H1 (cell line): ENCODE measurements around the gene FGFR2. TPM values are rescaled to one million over a fixed set of nuclear protein-coding genes. Genes with fewer than 3 reads are reported as not detected.

Source experiments
- CTCF ChIA-PET: fragments of 300-600 bp; sonication (Branson Sonifier 250); formaldehyde crosslinking; loops from one replicate; lab custom pipeline; 2021; ENCODE audit not compliant: partially characterized antibody; lab: Charles Lee
- POLR2A ChIA-PET: fragments of 300-600 bp; sonication (Branson Sonifier 250); formaldehyde crosslinking; loops from one replicate; lab custom pipeline; 2021; ENCODE audit warnings: inconsistent platforms; ENCODE audit not compliant: partially characterized antibody; lab: Charles Lee
- DNase-seq, 2 experiments: peaks; one replicate each; pipeline versions ENCODE4 v3.0.0 to v3.0.0-alpha.2; 2010 to 2022; ENCODE audit warnings: low spot score in 2 of 2, low read depth in 1 of 2, mixed read lengths in 1 of 2
- FAIRE-seq: peaks from 2 replicates; lab custom pipeline; 2011; peaks lifted over from hg19 to GRCh38; lab: Jason Lieb, UNC
- H2AFZ ChIP-seq: 2 replicates; pipeline ENCODE4 v1.8.1; 2012; ENCODE audit warnings: low read length, inconsistent platforms
- H2AK5ac ChIP-seq: 2 replicates; pipeline ENCODE4 v1.6.1; 2013; ENCODE audit warnings: low read depth, low read length
- H2BK120ac ChIP-seq: replicated peaks from 2 replicates; pipeline ENCODE3; 2013; ENCODE audit warnings: low read depth, low read length, inconsistent platforms
- H2BK12ac ChIP-seq: 2 replicates; pipeline ENCODE4 v1.6.1; 2013; ENCODE audit warnings: low read depth, low read length
- H2BK15ac ChIP-seq: 2 replicates; pipeline ENCODE4 v1.6.1; 2013; ENCODE audit warnings: low read length
- H2BK20ac ChIP-seq: 2 replicates; pipeline ENCODE4 v1.6.1; 2013; ENCODE audit warnings: low read length
- H2BK5ac ChIP-seq: 2 replicates; pipeline ENCODE4 v1.6.1; 2013; ENCODE audit warnings: low read depth, low read length
- H3K14ac ChIP-seq: 2 replicates; pipeline ENCODE4 v1.6.1; 2013; ENCODE audit warnings: inconsistent platforms; ENCODE audit not compliant: insufficient read length
- H3K18ac ChIP-seq: 2 replicates; pipeline ENCODE4 v1.6.1; 2013; ENCODE audit warnings: low read length; ENCODE audit errors: extremely low read depth
- H3K23ac ChIP-seq: 2 replicates; pipeline ENCODE4 v1.6.1; 2013; ENCODE audit warnings: inconsistent platforms; ENCODE audit not compliant: insufficient read length
- H3K23me2 ChIP-seq: 2 replicates; pipeline ENCODE4 v1.6.1; 2013; ENCODE audit warnings: low read depth, low read length
- H3K27ac ChIP-seq: 2 replicates; pipeline ENCODE4 v1.6.1; 2011; ENCODE audit warnings: low read depth, low read length, inconsistent platforms
- H3K27me3 ChIP-seq, 4 experiments: replicated peaks in 1 of 4; 1 replicate in 1 of 4; 2 replicates in 3 of 4; pipeline versions ENCODE4 v1.6.1 to v1.8.1; 2011 to 2013; ENCODE audit warnings: low read length in 3 of 4, mild to moderate bottlenecking in 3 of 4, inconsistent platforms in 2 of 4, mixed read lengths in 2 of 4, moderate library complexity in 1 of 4; ENCODE audit not compliant: control insufficient read depth in 3 of 4, insufficient read depth in 3 of 4; ENCODE audit errors: extremely low read depth in 1 of 4
- H3K36me3 ChIP-seq, 4 experiments: 2 replicates each; pipeline versions ENCODE4 v1.6.1 to v1.8.1; 2011 to 2013; ENCODE audit warnings: mild to moderate bottlenecking in 4 of 4, low read length in 3 of 4, moderate library complexity in 2 of 4, control low read depth in 1 of 4, inconsistent platforms in 1 of 4; ENCODE audit not compliant: insufficient read depth in 4 of 4, control insufficient read depth in 2 of 4
- H3K4ac ChIP-seq: replicated peaks from 2 replicates; pipeline ENCODE3; 2013; ENCODE audit warnings: low read length, low read depth, mixed read lengths, inconsistent platforms; ENCODE audit not compliant: insufficient read length
- H3K4me1 ChIP-seq, 4 experiments: replicated peaks in 1 of 4; 1 replicate in 1 of 4; 2 replicates in 3 of 4; pipeline versions ENCODE4 v1.6.1 to v1.8.1; 2011 to 2013; ENCODE audit warnings: low read length in 3 of 4, inconsistent platforms in 2 of 4, mixed read lengths in 1 of 4; ENCODE audit not compliant: insufficient read depth in 4 of 4, control insufficient read depth in 3 of 4
- H3K4me2 ChIP-seq, 2 experiments: 2 replicates each; pipeline versions ENCODE4 v1.6.1 to v1.8.1; 2011 to 2013; ENCODE audit warnings: low read depth in 2 of 2, low read length in 2 of 2, control low read depth in 1 of 2, inconsistent platforms in 1 of 2, mild to moderate bottlenecking in 1 of 2; ENCODE audit not compliant: insufficient read depth in 1 of 2
- H3K4me3 ChIP-seq, 4 experiments: fragments of 200-600, 300-600 bp in 1 of 4; sonication (generic), shearing (Covaris generic), sonication (Bioruptor Twin) in 1 of 4; 2 replicates each; pipeline versions ENCODE4 v1.5.1 to v1.8.1; 2011 to 2016; ENCODE audit warnings: low read length in 4 of 4, low read depth in 3 of 4, control low read depth in 2 of 4, inconsistent platforms in 2 of 4, mild to moderate bottlenecking in 2 of 4, mixed read lengths in 1 of 4, moderate library complexity in 1 of 4; ENCODE audit not compliant: insufficient read depth in 2 of 4; ENCODE audit errors: extremely low read depth in 1 of 4
- H3K56ac ChIP-seq: replicated peaks from 2 replicates; pipeline ENCODE3; 2013; ENCODE audit warnings: low read depth, mild to moderate bottlenecking, mixed read lengths, low read length, inconsistent platforms; ENCODE audit not compliant: insufficient read length
- H3K79me1 ChIP-seq: 2 replicates; pipeline ENCODE4 v1.6.1; 2013; ENCODE audit warnings: low read depth, low read length, control low read depth
- H3K79me2 ChIP-seq, 2 experiments: 2 replicates each; pipeline versions ENCODE4 v1.6.1 to v1.8.1; 2012 to 2013; ENCODE audit warnings: low read length in 2 of 2, mild to moderate bottlenecking in 2 of 2, inconsistent platforms in 1 of 2; ENCODE audit not compliant: insufficient read depth in 2 of 2, control insufficient read depth in 1 of 2
- H3K9ac ChIP-seq, 4 experiments: replicated peaks in 1 of 4; 1 replicate in 1 of 4; 2 replicates in 3 of 4; pipeline versions ENCODE4 v1.6.1 to v1.8.1; 2011 to 2013; ENCODE audit warnings: low read depth in 3 of 4, low read length in 3 of 4, control low read depth in 2 of 4, mild to moderate bottlenecking in 2 of 4, moderate library complexity in 2 of 4, inconsistent platforms in 1 of 4; ENCODE audit errors: extremely low read depth in 1 of 4
- H3K9me3 ChIP-seq, 2 experiments: 2 replicates each; pipeline versions ENCODE4 v1.6.1 to v1.8.1; 2012 to 2013; ENCODE audit warnings: mild to moderate bottlenecking in 2 of 2, moderate library complexity in 2 of 2, control low read depth in 1 of 2, inconsistent platforms in 1 of 2, low read depth in 1 of 2, low read length in 1 of 2, mixed read lengths in 1 of 2; ENCODE audit not compliant: insufficient read depth in 2 of 2
- H4K20me1 ChIP-seq, 2 experiments: replicated peaks in 1 of 2; 2 replicates each; pipeline versions ENCODE3 to v1.8.1; 2011 to 2013; ENCODE audit warnings: inconsistent platforms in 2 of 2, low read length in 2 of 2, mild to moderate bottlenecking in 1 of 2; ENCODE audit not compliant: insufficient read depth in 2 of 2, control insufficient read depth in 1 of 2
- H4K5ac ChIP-seq: 2 replicates; pipeline ENCODE4 v1.6.1; 2013; ENCODE audit warnings: low read length, low read depth, mixed read lengths, inconsistent platforms; ENCODE audit not compliant: insufficient read length
- H4K8ac ChIP-seq: 2 replicates; pipeline ENCODE4 v1.8.0; 2013; ENCODE audit warnings: mild to moderate bottlenecking, moderate library complexity, low read length, inconsistent platforms; ENCODE audit not compliant: insufficient read depth; ENCODE audit errors: extremely low read depth
- H4K91ac ChIP-seq: replicated peaks from 2 replicates; pipeline ENCODE3; 2013; ENCODE audit warnings: low read length, mixed read lengths, inconsistent platforms; ENCODE audit not compliant: insufficient read length
- BCL11A ChIP-seq, 2 experiments: IDR thresholded peaks; one replicate each; pipeline ENCODE4 v1.6.1; 2011; ENCODE audit warnings: low read depth in 2 of 2, low read length in 2 of 2, mild to moderate bottlenecking in 2 of 2
- CBX8 ChIP-seq: fragments of 300-800, 300-1000 bp; sonication (generic); IDR thresholded peaks from 2 replicates; pipeline ENCODE4 v1.7.1; 2016; ENCODE audit warnings: low read depth, low read length, borderline replicate concordance
- CEBPB ChIP-seq: IDR thresholded peaks from 2 replicates; pipeline ENCODE4 v1.6.1; 2012; ENCODE audit warnings: low read depth, low read length
- CTBP2 ChIP-seq: IDR thresholded peaks from 2 replicates; pipeline ENCODE4 v1.7.0; 2011; ENCODE audit warnings: borderline replicate concordance, mild to moderate bottlenecking, moderate library complexity, mixed read lengths, low read length; ENCODE audit not compliant: insufficient read depth, insufficient read length
- EZH2 ChIP-seq: fragments of 200-600 bp; sonication (generic); IDR thresholded peaks from 2 replicates; pipeline ENCODE4 v1.7.1; 2012; ENCODE audit warnings: low read depth, mild to moderate bottlenecking, moderate library complexity, low read length, inconsistent platforms; ENCODE audit not compliant: severe bottlenecking
- FOSL1 ChIP-seq: IDR thresholded peaks from 2 replicates; pipeline ENCODE4 v1.6.1; 2011; ENCODE audit warnings: mild to moderate bottlenecking, low read depth, low read length, moderate library complexity; ENCODE audit not compliant: insufficient read depth
- GTF2F1 ChIP-seq: IDR thresholded peaks from 2 replicates; pipeline ENCODE4 v1.6.1; 2012; ENCODE audit warnings: low read depth, low read length, improper control_type of control experiment, borderline replicate concordance
- NRF1 ChIP-seq: IDR thresholded peaks from 2 replicates; pipeline ENCODE4 v1.6.1; 2011; ENCODE audit warnings: mild to moderate bottlenecking, low read depth, low read length, improper control_type of control experiment
- POLR2AphosphoS5 ChIP-seq: IDR thresholded peaks from 2 replicates; pipeline ENCODE4 v1.6.1; 2011; ENCODE audit warnings: low read depth, low read length
- RXRA ChIP-seq: IDR thresholded peaks from 2 replicates; pipeline ENCODE4 v1.6.1; 2011; ENCODE audit warnings: low read depth, mild to moderate bottlenecking, low read length, moderate library complexity; ENCODE audit not compliant: insufficient read depth
- SUZ12 ChIP-seq: fragments of 200-600 bp; sonication (generic); IDR thresholded peaks from 2 replicates; pipeline ENCODE4 v1.6.1; 2012; ENCODE audit warnings: mild to moderate bottlenecking, inconsistent platforms, low read length, moderate library complexity, mixed read lengths
- YY1 ChIP-seq: IDR thresholded peaks from 2 replicates; pipeline ENCODE4 v1.6.1; 2011; ENCODE audit warnings: low read depth, mild to moderate bottlenecking, low read length
- WGBS, 2 experiments: shearing (Covaris generic) in 1 of 2; methylation state at CpG; one replicate each; pipeline versions ENCODE4 v1.1.6 to v1.1.7; 2013 to 2015; ENCODE audit warnings: low lambda C conversion rate in 2 of 2, mixed read lengths in 2 of 2, inconsistent platforms in 1 of 2, low coverage in 1 of 2, missing lambda C conversion rate in 1 of 2; ENCODE audit not compliant: insufficient replicate concordance in 2 of 2, insufficient coverage in 1 of 2, insufficient read length in 1 of 2; ENCODE audit errors: extremely low coverage in 1 of 2, missing lambda C conversion rate in 1 of 2; 5-methylcytosine and 5-hydroxymethylcytosine counted together
- polyA plus RNA-seq, 7 experiments: library from polyadenylated mRNA; depleted of rRNA in 3 of 7; stranded (reverse) in 5 of 7; unstranded in 2 of 7; fragments of >200 nt in 5 of 7; fragments of 200-250 nt in 2 of 7; gene quantifications; 1 replicate in 5 of 7; 2 replicates in 1 of 7; 4 replicates in 1 of 7; pipeline versions ENCODE4 v1.2.1 to v1.2.3, GENCODE V29; 2011 to 2013; ENCODE audit warnings: missing spikeins in 2 of 7, mixed read lengths in 2 of 7
- total RNA-seq: library from RNA; stranded (reverse); fragmentation: NEBNext Ultra II Directional; extraction: Animal tissue kit (Norgen Biotek cat#: 25700); gene quantifications from 2 replicates; pipeline ENCODE4 v1.2.1, GENCODE V29; 2021

The FGFR2 gene
- total and polyA plus RNA-seq, 2 of the 8 experiments (the other 6 are each of a cell fraction or from before 2014, with no cell fraction given) = 50.2 to 81.2 TPM

DNA sequence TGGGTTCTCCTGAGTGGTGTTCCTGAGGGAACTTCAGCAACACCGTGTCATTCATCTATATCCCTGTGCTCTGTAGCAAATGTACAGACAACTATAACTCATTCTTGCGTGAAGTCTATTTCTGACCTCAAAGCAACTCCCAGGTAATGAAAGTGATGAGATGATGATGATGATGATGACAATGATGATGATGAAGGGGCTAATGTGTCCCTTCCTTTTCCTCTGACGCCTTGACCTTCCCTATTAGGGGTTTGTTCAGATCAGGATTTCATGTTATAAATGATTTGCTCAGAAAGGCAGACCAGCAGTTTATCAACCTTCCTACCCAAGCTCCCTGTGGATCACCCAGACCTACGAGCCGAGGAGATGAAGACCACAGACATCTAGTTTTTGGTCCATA, 136.9 kb downstream of the FGFR2 start:
- ChIA-PET CTCF (interaction anchor here (1.3 kb wide), 1 partner anchor 519 kb away, joined by 3 read pairs; no protein-coding TSS in a partner anchor), POLR2A (no interaction called here)
- Histone ChIP-seq H2BK20ac (no peak overlapping the region), H3K79me1 (no peaks in the 10 kb centered on the region), H2AK5ac (no peak overlapping the region), H3K23ac (no peak overlapping the region), H3K36me3 (no peaks in the 10 kb centered on the region), H4K5ac (no peak overlapping the region), H2AFZ (no peak overlapping the region), H3K27me3 (peaks cover 0 to 6% (median 0%) of the 10 kb centered on the region in 4 experiments; a peak in 2 of 7 replicates), H3K18ac (no peak overlapping the region), H4K8ac (no peak overlapping the region), H3K4me1 (peaks cover 7 to 12% (median 10%) of the 10 kb centered on the region in 4 experiments), H3K9ac (no peak overlapping the region), H3K9me3 (no peaks in the 10 kb centered on the region), H4K91ac (no peak overlapping the region), H2BK120ac (peak overlapping the region; percentile 29), H3K23me2 (no peaks in the 10 kb centered on the region; the same call in 1 of the 2 replicates), H3K4me3 (no peak overlapping the region), H3K27ac (no peak overlapping the region), H3K14ac (no peak overlapping the region), H3K4ac (peak overlapping the region; percentile 39), H3K4me2 (no peak overlapping the region), H2BK15ac (no peak overlapping the region), H3K79me2 (no peaks in the 10 kb centered on the region), H4K20me1 (no peaks in the 10 kb centered on the region), H3K56ac (no peak overlapping the region)
- FAIRE-seq (no peak), DNase-seq (no peak)
- 90% methylated on average over 5 of the region's 5 CpGs; no CpG with 5 or more reads in 1 of the 2 experiments for WGBS, 2 experiments
- TF ChIP-seq BCL11A (IDR thresholded peaks at IDR 0.05; ENCODE audit: low read depth in 2 of 2, low read length in 2 of 2) = no peak
- TF ChIP-seq CTBP2 = no peak
- no peak for TF ChIP-seq GTF2F1
- no peak for TF ChIP-seq NRF1
- no peak for TF ChIP-seq FOSL1
- TF ChIP-seq CEBPB = no peak
- TF ChIP-seq RXRA = no peak
- TF ChIP-seq SUZ12 = no peak
- TF ChIP-seq EZH2 = no peak
- TF ChIP-seq POLR2AphosphoS5 = no peak
- no peak for TF ChIP-seq YY1
- TF ChIP-seq CBX8 = no peak
- TF ChIP-seq, all 59 proteins: peak for 0
- H2BK5ac ChIP-seq = no peak overlapping the region
- no peak overlapping the region for H2BK12ac ChIP-seq
